ENCODE data around the gene ZNF574. TPM values are rescaled to one million over a fixed set of nuclear protein-coding genes. Genes with fewer than 3 reads are reported as not detected.

The ZNF574 gene
- total RNA-seq, 1 donor from 2014 or later = 9.1 TPM

Other genes with a start within 250 kb of the ZNF574 start
- not detected for gene LYPD4, start 231.5 kb upstream of the ZNF574 start, total RNA-seq
- gene DMRTC2, start 231.1 kb upstream of the ZNF574 start, total RNA-seq = not detected
- gene RPS19, start 215.9 kb upstream of the ZNF574 start, total RNA-seq = 717 TPM
- gene CD79A, start 198.9 kb upstream of the ZNF574 start, total RNA-seq = 0.19 TPM
- gene ARHGEF1, start 193.0 kb upstream of the ZNF574 start, total RNA-seq = 31.6 TPM
- gene ERFL, start 147.7 kb upstream of the ZNF574 start, total RNA-seq = not detected
- 68.4 TPM for gene RABAC1, start 116.8 kb upstream of the ZNF574 start, total RNA-seq
- gene ATP1A3, start 81.9 kb upstream of the ZNF574 start, total RNA-seq = 342 TPM
- 5.1 TPM for gene GRIK5, start 6.0 kb upstream of the ZNF574 start, total RNA-seq
- 1.5 TPM for gene POU2F2, start 56.3 kb downstream of the ZNF574 start, total RNA-seq
- 16.7 TPM for gene DEDD2, start 141.5 kb downstream of the ZNF574 start, total RNA-seq
- gene ZNF526, start 144.1 kb downstream of the ZNF574 start, total RNA-seq = 6.1 TPM
- 36.3 TPM for gene GSK3A, start 166.4 kb downstream of the ZNF574 start, total RNA-seq
- 44.4 TPM for gene ERF, start 179.0 kb downstream of the ZNF574 start, total RNA-seq
- 34.6 TPM for gene CIC, start 193.1 kb downstream of the ZNF574 start, total RNA-seq
- 0.51 TPM for gene PRR19, start 226.0 kb downstream of the ZNF574 start, total RNA-seq
- 3.7 TPM for gene PAFAH1B3, start 226.5 kb downstream of the ZNF574 start, total RNA-seq
- 0.16 TPM for gene TMEM145, start 237.1 kb downstream of the ZNF574 start, total RNA-seq
- gene MEGF8, start 249.5 kb downstream of the ZNF574 start, total RNA-seq = 32.6 TPM

Measured in Right ventricle myocardium inferior (tissue), 1 donor.